HG03439 (cell line): ENCODE measurements around the gene SLCO2B1.

Source experiments
- ATAC-seq: cut with Tn5 transposase; IDR thresholded peaks from one replicate; pipeline ENCODE4 v1.9.1; 2021; ENCODE audit warnings: mild to moderate bottlenecking, moderate library complexity; ENCODE audit not compliant: unreplicated experiment

Gene SLCO2B1

GRCh38 chr11:75161506-75162095, 10.7 kb downstream of the SLCO2B1 start:
- no peak for ATAC-seq

- no peak for ATAC-seq
Measured at GRCh38 chr11:75162954-75163353, 12.0 kb downstream of the SLCO2B1 start.

GRCh38 chr11:75163921-75164849, 13.3 kb downstream of the SLCO2B1 start:
- no peak for ATAC-seq

- no peak for ATAC-seq
Measured at GRCh38 chr11:75165721-75166120, 14.8 kb downstream of the SLCO2B1 start.

GRCh38 chr11:75166791-75167190, 15.9 kb downstream of the SLCO2B1 start:
- no peak for ATAC-seq

- ATAC-seq, result no peak
Measured at GRCh38 chr11:75167617-75168016, 16.7 kb downstream of the SLCO2B1 start.

- no peak for ATAC-seq
Measured at GRCh38 chr11:75169101-75169885, 18.4 kb downstream of the SLCO2B1 start.

GRCh38 chr11:75170516-75171201, 19.8 kb downstream of the SLCO2B1 start:
- no peak for ATAC-seq

- no peak for ATAC-seq
Measured at GRCh38 chr11:75173336-75173735, 22.4 kb downstream of the SLCO2B1 start.

- ATAC-seq, result no peak
Measured at GRCh38 chr11:75174781-75175370, 24.0 kb downstream of the SLCO2B1 start.

- ATAC-seq, result no peak
Measured at GRCh38 chr11:75182664-75183063, 31.8 kb downstream of the SLCO2B1 start.

GRCh38 chr11:75184051-75184450, 33.1 kb downstream of the SLCO2B1 start:
- ATAC-seq, result no peak

- no peak for ATAC-seq
Measured at GRCh38 chr11:75184757-75185425, 34.0 kb downstream of the SLCO2B1 start.

GRCh38 chr11:75185866-75186265, 35.0 kb downstream of the SLCO2B1 start:
- no peak for ATAC-seq

- ATAC-seq, result no peak
Measured at GRCh38 chr11:75186999-75187398, 36.1 kb downstream of the SLCO2B1 start.

GRCh38 chr11:75188671-75189070, 37.8 kb downstream of the SLCO2B1 start:
- no peak for ATAC-seq

GRCh38 chr11:75189108-75189507, 38.2 kb downstream of the SLCO2B1 start:
- no peak for ATAC-seq

- ATAC-seq, result no peak
Measured at GRCh38 chr11:75189911-75190310, 39.0 kb downstream of the SLCO2B1 start.

GRCh38 chr11:75190652-75191329, 39.9 kb downstream of the SLCO2B1 start:
- no peak for ATAC-seq
